Measurements from ENCODE around the gene KIF21B.
A peak's percentile ranks its signal among the peaks of the same experiment; 100 is the strongest.

The KIF21B gene

DNA sequence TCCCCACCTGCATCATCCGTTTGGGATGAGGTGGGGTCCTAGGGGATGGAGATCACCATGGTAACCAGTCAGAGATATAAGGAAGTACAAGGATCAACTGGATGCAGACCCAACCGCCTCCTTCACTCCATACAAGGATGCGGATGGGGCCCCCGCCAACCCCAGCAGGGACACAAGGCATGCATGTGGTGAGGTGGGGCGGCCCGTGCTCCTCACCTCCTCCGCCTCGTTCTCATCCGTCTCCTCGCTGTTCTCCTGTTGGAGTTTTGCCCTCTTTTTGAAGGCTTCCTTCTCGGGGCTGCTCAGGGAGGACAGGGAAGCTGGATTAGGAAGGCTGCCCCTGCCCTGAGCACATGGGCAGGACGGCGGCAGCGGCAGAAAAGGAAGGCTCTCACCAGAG lies 23.8 kb downstream of the KIF21B start:
- DNase-seq (ENCODE audit: low read depth in 2 of 2), result no peak

DNA sequence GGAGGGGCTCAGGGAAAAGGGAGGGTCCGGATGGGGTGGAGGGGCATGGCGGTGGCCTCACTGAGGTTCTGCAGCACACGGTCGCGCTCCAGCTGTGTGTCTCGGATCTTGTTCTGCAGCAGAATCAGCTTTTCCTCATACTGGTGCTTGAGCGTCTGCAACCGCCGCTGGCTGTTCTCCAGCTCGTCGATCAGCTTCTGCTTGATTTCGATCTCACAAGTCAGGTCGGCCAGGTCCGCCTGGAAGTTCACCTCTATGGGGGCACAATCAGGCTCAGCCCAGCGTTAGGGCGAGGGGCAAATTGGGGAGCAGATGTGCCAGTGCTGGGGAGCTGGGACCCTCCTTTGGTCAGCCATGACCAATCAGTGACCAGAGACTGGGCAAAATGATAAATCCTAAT lies 25.2 kb downstream of the KIF21B start:
- DNase-seq (ENCODE audit: low read depth in 2 of 2), result no peak

DNA sequence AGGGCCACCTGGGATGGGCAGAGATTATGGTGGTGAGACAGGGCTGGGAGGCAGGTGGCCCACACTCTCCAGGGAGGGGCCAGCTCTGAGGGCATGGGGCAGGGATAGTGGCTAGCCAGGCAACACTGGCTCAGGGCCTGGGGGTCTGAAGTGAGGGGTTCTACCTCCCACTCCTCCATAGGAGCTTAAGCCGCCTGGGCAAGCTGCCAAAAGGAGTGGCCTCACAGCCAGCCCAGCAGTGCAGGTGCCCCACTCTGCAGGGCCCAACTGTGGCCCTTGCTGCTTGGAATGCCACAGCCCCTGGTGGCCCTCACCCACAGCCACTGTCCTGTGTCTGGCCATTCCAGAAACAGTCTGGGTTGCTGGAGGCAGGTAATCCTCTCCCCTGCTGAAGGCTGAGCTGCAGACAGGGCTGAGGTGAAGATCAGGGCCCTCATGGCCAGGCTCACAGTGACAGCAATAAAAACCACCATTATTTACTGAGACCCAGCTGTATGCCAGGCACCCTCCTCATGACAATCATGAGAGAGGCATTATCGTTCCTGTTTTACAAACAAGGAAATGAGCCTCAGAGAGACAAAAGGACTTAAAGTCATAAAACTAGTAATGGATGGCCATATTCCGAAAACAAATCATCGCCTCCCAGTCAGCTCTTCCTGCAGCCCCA lies 31.0 kb downstream of the KIF21B start:
- DNase-seq (ENCODE audit: low read depth in 2 of 2), result no peak

DNA sequence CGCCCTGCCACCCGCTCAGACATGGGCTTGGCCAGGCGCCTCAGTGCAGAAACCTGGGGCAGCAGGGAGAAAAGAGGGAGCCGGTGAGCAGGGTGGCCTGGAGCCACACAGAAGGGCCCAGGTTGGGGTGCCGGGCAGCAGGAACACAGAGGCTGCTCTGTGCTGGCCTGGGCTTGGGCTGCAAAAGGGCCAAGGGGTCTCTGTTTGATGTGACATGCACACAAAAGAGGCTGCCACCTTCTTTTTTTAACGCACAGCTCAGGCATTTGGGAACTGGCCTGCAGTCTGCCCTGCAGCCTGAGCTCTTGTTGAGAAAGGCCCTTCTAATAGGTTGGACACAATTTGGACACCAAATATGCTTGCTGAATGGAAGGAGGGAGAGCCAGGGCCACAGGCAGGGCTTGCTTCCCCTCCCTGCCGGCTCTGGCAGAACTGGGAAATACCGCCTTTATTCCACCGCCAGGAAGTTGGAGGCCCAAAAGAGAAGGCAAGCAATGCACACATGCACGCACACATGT lies 32.4 kb downstream of the KIF21B start:
- no peak for DNase-seq (ENCODE audit: low read depth in 2 of 2)

DNA sequence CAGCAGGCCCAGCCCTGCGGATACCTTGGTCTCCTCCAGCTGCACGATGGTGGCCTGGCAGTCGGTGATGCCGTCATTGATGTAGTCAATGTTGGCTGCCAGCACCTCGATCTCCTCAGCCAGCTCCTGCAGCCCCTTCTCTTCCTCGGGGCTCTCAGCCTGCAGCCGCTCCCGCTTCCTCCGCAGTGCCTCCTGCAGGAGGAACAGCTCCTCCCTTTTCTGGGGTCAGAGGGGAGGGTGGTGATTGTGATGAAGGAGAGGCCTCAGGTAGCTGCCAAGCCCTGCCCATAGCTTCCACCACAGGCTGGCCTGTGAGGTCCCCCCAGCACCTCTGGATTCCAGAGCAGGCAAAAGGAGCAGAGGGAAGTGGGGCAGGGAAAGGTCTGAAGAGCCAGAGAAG lies 33.4 kb downstream of the KIF21B start:
- DNase-seq (ENCODE audit: low read depth in 2 of 2), result no peak

DNA sequence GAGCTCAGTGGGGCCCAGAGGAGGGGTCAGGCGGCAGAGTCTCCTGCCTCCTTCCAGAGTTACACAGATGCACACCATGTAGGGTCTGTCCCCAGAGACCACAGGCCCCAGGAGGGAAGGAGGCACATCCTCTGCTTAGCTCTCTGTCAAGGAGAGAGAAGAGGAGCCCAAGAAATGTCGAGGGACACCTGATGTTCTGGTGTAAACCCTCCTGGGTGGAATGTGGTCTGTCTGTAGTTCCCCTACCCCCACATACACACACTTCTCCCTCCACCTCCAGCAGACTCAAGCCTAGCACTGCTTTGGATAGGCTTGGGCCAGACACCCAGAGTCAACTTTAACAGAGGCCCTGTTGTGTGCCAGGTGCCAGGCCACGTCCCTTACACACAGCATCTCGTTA lies 34.2 kb downstream of the KIF21B start:
- DNase-seq (ENCODE audit: low read depth in 2 of 2), result no peak

DNA sequence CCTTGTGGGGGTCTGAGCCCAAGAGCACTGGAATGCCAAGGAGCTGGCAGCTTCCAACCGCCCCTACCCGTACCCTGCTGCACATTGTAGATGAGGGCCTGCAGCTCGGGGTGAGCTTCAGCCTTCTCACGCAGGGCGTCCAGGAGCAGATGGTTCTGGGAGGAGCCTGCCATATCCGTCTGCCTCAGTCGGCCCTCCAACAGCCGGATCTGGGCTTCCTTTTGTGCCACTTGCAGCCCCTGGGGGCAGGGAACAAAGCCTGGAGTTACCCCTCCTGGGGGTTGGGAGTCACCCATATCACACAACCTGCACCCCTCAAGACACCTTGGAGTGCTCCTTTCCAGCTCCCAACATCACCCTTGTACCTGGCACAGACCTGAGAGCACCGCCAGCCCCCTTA lies 34.8 kb downstream of the KIF21B start:
- DNase-seq (ENCODE audit: low read depth in 2 of 2), result no peak

DNA sequence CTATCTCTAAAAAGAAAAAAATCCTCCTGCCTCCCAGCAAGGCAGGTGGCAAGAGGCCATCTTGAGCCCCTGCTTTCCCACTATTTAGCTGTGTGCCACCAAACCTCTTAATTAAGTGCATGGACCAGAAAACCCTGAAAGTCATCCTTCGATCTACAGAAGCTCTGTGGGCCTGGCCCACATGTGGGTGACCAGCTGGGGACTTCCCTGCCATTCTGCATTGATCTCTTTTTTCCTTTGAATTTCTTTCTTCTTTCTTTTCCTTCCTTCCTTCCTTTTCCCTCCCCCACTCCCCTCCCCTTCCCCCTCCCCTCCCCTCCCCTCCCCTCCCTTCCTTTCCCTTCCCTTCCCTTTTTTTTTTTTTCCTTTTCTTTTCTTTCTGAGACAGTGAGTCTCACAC lies 38.0 kb downstream of the KIF21B start:
- DNase-seq (ENCODE audit: low read depth in 2 of 2), result no peak

DNA sequence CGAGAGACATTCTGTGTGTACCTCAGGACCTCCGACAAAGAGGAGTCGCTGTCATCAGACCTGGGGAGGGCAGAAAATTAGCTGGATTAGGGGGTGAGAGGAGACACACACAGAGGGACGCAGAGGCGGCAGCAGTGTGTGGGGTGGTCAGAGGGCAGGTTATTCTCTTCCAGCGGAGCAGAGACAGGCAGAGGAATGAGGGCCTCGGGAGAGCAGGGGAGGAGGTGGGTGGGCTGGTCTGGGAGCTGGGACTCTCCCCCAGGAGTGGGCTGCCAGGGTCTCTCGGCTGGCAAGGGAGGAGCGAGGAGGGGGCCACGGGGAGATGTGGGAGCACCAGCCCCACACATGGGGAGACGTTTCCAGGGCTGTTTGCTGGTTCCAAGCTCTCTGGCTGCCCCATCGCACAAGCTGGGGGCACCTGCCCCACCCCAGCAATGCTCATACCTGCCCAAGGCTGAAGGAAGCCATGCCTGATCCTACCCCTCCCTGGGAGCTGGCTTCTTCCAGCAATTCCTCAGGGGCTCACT lies 40.4 kb downstream of the KIF21B start:
- DNase-seq (ENCODE audit: low read depth in 2 of 2), result no peak

DNA sequence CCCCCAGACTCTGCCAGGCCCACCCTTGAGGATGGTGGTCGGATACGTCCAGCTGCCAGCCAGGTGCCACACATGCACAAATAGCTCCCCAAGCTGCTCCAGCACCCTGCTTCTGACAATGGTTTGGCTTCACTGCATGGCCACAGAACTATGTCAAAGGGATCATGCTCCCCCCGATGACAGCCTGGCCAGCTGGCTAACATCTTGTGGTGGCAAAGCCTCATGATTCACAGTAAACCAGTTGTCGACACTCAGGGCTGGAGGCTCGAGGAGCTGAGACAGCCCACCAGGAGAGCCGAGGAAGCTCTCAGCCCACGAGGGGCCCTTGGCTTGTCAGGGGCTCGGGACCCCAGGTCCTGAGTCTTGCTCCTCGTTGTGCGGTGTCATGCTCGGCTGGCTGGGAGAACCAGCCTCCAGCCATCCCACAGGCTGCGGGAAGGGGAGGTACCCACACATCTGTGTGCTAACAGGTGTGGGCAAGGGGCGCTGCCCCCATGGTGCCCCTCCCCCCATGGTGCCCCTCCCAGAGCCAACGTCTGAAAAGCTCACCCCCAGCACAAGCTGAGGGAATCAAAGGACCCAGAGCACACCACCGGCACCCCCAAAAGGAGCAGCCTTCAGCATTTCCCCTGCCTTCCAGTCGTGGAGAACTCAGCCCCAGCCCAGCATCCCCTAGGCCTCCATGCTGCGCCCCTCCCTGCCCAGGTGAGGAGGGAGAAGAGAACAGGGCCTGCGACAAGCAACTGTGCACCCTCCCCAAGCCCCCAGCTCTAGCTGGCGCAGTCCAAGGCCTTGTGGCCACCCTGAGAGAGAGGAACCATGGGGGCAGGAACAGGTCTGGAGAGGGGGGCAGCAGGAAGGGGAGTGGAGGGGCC lies 41.2 kb downstream of the KIF21B start:
- no peak for DNase-seq (ENCODE audit: low read depth in 2 of 2)

DNA sequence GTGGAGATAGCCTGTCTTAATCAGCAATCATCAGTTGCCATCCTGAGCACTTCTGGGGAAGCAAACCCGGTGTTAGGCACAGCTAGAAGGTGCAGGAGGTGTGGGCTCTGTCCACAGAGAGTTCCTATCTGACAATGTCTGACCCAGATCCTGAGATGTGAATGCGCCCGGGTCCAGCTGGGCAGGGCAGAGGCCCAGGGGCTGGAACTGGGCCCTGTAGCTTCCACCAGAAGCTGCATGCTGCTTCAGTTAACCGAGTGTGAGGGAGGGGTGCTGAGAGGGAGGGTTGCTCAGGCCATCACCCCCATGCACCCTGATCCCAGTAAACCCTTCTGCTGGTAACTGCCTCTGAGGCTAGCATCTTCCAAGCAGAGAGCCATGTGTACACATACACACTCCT lies 42.2 kb downstream of the KIF21B start:
- DNase-seq (ENCODE audit: low read depth in 2 of 2), result no peak

DNA sequence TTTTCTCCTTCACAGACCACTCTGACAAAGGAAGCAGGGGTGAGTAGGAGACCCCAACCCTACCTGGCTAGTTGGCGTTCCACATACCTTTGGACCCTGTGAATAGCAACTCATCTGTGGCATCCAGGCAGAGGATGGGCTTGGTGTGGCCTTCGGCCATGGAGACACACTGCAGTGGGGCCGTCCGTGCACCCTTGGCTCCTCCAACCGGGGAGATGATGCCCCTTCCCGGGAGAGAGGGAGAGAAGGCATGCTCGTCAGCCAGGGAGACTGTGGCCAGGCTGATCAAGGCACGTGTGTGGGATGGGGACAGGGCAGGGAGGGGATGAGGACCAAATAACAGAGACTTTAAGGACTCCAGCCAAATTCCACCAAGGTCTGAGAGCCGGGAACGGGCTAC lies 42.6 kb downstream of the KIF21B start:
- no peak for DNase-seq (ENCODE audit: low read depth in 2 of 2)

DNA sequence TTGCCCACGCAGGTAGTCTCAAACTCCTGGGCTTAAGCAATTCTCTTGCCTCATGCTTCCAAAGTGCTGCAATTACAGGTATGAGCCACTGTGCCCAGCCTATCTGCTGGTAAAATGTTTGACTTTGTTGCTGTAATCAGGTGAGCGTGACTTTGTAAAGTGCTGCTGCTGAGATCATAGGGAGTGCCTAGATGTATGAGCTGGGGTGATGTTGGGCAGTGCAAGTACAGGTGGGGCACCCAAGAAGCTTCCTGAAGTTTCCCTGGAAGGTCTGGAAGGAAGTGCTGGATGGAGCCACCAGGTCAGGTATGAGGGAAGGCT lies 43.1 kb downstream of the KIF21B start:
- no peak for DNase-seq (ENCODE audit: low read depth in 2 of 2)

DNA sequence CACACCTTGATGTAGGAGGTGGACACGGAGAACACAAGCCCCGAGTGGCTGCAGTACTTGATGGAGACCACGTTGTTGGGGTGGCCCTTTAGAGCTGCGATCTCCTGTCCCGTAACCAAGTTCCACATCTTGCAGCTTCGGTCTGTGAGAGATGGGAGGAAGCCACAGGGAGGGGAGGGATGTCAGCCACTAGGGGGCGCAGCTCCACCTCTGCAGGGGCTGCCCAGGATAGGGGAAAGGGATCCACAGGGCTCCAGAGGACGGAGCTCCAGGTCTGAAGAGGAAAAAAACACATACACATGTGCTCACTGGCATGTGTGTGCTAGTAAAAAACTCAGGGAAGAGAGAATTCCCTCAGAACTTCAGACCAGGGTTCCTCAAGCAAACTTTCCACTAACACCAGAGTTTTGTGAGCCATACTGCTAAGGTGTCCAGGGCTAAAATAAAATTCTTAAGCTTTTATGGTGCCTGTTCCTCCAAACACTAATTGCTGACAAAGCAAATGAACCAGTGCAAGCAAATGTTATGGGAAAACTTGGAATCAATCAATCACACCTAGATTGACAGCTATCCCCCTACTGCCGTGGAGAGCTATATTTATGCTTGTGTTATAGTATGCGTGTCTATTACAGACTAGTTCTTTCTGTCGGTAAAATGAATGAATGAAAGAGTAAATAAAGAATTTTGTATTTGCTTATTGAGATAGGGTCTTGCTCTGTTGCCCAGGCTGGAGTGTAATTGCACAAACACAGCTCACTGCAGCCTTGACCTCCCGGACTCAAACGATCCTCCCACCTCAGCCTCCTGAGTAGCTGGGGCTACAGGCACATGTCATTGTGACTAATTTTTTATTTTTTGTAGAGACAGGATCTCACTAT lies 43.7 kb downstream of the KIF21B start:
- peak; percentile 4 to 18 for DNase-seq (ENCODE audit: low read depth in 2 of 2)

DNA sequence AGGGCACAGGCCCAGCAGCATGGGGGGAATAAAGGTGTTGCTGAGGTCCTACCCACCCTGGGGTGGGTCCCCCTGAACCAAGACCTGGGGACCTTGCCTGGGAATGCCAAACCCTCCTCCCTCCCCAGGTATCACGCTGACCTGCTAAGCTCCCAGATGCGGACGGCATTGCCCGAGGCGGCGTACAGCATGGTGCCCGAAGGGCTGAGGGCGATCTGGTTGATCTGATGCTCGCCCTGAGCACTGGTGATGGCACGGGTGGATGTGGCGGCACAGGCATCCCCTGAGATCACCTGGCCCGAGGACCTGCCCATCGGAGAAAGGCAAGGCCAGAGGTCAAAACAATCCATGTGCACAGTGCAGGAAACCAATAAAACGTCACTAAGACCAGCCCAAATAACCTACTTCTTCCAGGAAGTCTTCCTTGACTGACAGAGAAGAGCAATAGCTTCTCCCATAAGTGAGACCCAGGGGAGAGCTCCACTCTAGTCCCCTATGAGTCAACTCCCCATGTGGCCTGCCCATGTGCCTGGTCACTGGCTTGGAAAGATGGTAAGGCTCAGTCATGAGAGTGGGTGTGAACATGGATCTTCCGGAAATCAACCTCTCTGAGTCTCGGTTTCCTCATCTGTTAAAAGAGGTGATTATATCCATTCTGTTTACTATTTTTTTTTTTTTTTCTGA lies 46.3 kb downstream of the KIF21B start:
- DNase-seq (ENCODE audit: low read depth in 2 of 2), result no peak

DNA sequence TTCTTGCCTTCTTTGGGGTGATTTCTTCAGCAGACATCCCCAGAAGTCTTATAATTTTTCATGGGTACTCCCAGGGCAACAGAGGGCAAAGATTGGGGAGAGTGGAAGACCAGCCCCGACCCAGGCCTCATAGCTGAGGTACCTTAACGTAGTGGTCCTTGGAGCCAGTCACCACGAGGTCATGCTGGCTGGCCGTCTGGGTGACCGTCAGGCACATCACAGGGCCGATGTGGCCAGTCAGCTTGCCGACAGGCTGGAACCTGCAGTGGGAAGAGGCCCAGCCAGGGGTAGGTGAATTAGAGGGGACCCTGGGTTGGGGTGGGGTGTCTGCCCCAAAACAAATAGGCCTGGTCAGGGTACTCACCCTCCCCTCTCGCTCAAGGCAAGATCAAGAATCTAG lies 46.9 kb downstream of the KIF21B start:
- no peak for DNase-seq (ENCODE audit: low read depth in 2 of 2)

DNA sequence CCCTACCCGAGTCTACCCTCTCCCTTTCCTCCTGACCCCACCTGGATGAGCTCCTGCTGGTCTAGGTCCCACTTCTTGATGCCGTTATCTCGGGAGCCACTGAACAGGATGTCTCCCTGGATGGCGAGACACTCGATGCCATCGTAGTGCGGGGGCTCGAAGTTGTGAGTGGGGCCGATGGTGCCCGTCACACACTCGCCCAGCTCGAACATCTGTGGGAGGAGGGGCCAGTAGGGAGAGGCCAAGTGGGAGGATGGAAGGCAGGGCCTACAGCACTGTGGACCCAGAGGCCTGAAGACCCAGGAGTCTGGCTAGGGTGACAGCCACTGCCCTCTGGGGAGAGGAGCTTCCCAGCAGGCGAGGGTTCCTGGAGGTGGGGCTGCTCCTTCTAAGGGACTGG lies 48.1 kb downstream of the KIF21B start:
- no peak for DNase-seq (ENCODE audit: low read depth in 2 of 2)

DNA sequence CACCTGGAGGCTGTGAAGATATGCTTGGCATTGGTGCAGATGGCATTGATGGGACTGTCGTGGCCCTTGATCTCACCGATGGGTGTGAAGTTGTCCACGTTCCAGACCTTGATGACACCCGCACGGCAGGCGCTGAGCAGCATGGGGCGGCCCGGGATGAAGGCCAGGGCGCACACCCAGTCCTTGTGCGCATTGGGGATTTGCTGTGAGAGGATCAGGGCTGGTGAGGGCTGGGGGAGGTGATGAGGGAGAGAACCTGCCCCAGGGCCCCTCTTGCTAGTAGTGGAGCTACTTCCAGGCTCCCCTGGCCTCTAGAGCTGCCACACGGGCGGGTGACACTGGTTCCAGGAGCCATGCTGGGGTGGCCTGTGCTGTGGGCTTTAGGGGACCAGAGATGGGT lies 48.8 kb downstream of the KIF21B start:
- no peak for DNase-seq (ENCODE audit: low read depth in 2 of 2)

DNA sequence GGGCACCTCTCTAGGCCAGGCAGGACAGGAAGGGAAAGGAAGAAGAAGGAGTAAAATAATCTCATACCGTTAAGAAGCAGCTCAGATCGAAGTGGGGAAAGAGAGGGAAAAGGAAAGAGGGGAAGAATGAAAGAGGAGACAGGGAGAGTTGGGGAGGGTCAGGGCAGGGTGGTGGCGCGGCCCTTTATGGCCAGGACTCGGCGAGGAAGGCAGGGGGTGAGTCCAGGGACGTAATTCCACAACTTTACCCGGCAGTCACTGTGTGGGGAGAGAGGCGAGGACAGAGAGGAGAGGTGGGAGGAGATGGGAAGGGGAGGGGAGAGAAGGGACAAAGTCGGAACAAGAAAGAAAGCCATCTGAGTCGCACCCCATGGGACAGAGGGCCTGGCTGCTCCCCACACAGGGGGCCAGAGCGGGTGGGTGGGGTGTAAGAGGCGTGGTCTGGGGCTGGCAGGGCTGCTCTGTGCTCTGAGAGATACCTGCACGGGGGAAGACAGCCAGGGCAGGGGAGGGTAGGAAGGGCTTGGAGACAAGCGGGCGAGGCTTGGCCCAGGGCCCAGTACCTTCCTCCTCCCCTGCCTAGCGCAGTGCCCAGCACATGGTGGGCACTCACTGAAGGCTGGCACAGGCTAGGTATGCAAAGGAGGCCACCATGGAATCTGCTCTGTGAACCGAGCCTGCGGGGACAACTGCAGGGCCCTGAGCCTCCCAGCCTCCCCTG lies 49.4 kb downstream of the KIF21B start:
- DNase-seq (ENCODE audit: low read depth in 2 of 2), result no peak

DNA sequence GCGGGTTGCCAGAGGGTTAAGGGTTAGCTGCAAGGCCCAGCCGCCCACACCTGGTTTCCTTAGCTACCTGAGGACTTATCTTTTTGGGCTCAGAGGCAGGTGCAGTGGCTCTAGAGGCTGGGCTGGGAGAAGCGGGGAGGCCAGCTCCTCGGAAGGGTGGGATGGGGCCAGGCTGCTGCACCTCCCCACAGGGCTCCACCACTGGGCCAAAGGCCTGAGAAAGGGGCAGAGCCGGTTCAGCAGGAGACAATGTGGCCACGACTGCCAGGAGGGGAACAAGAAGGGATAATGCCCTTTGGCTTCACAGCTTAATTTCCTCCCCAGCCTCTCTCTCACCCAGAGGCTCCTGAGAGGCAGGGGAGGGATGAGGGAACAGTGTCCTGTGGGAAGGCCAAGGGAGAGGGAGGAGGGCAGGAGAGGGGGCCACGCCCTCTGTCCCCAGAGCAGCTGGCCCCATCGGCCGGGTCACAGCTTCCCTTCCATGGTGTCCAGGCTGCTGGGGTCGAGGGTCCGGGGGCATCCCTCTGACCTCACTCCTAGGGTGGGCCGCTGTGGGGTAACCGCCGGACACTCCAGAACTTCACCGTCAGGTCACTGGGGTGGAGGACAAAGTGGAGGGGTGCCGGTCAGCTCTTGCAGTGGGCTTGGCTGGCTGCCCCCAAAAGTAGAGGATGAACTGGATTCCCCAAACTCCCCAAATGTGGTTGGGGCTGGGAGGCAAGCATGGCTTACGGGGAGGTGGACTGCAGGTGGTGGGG lies 50.4 kb downstream of the KIF21B start:
- no peak for DNase-seq (ENCODE audit: low read depth in 2 of 2)
